ENCODE results near the gene TEX54.
"Not testable (repeated sequence)": the region's sequence is repeated elsewhere in the genome, so short reads cannot be mapped to it uniquely, and the experiment has no call there.

Gene TEX54

GRCh38 chr11:62830904-62831519 is 1.6 kb downstream of the TEX54 start:
- no peak for FAIRE-seq

- FAIRE-seq = not testable (repeated sequence)
These were observed 4.5 kb downstream of the TEX54 start for GRCh38 chr11:62828130-62828529.

- no peak for FAIRE-seq
These were observed 9.0 kb downstream of the TEX54 start for GRCh38 chr11:62823677-62824076.

GRCh38 chr11:62817129-62817528 is 15.5 kb downstream of the TEX54 start:
- no peak for FAIRE-seq

GRCh38 chr11:62816557-62816956 is 16.1 kb downstream of the TEX54 start:
- FAIRE-seq = no peak

- no peak for FAIRE-seq
These were observed 21.0 kb downstream of the TEX54 start for GRCh38 chr11:62811659-62812058.

GRCh38 chr11:62810748-62811147 is 21.9 kb downstream of the TEX54 start:
- FAIRE-seq = no peak

GRCh38 chr11:62806611-62807121 is 26.0 kb downstream of the TEX54 start:
- FAIRE-seq = no peak

- FAIRE-seq = no peak
These were observed 26.6 kb downstream of the TEX54 start for GRCh38 chr11:62805961-62806441.

- no peak for FAIRE-seq
These were observed 27.4 kb downstream of the TEX54 start, which contains the start of gene NXF1 for GRCh38 chr11:62805076-62805892. Gene NXF1, minus strand, starts transcription at chr11:62805440. Its CDS starts 84 bp downstream, at chr11:62805356.

GRCh38 chr11:62804310-62805075 is 28.1 kb downstream of the TEX54 start:
- FAIRE-seq = no peak

- FAIRE-seq = no peak
These were observed 31.6 kb downstream of the TEX54 start for GRCh38 chr11:62801071-62801470.

GRCh38 chr11:62799486-62799885 is 33.2 kb downstream of the TEX54 start:
- FAIRE-seq = no peak

- FAIRE-seq = no peak
These were observed 36.4 kb downstream of the TEX54 start for GRCh38 chr11:62796281-62796680.

- FAIRE-seq = no peak
These were observed 38.4 kb downstream of the TEX54 start for GRCh38 chr11:62794201-62794775.

GRCh38 chr11:62792202-62792575 is 40.5 kb downstream of the TEX54 start:
- no peak for FAIRE-seq

GRCh38 chr11:62791501-62792201 is 41.0 kb downstream of the TEX54 start, which contains the start of gene TMEM223:
Gene TMEM223, minus strand, starts transcription at chr11:62792006. Its CDS starts 12 bp downstream, at chr11:62791994.
- FAIRE-seq = no peak

GRCh38 chr11:62789576-62789975 is 43.1 kb downstream of the TEX54 start:
- FAIRE-seq = no peak

- FAIRE-seq = no peak
These were observed 43.6 kb downstream of the TEX54 start for GRCh38 chr11:62788991-62789390.

- no peak for FAIRE-seq
These were observed 45.5 kb downstream of the TEX54 start, which contains the start of gene TMEM179B for GRCh38 chr11:62787005-62787759. Gene TMEM179B, plus strand, starts transcription at chr11:62787402. Its CDS starts 30 bp downstream, at chr11:62787432.

Measured in A204.1 (cell line).